RWPE2 (cell line): ENCODE measurements around the gene RHBDF2.
"Not testable (repeated sequence)": the region's sequence is repeated elsewhere in the genome, so short reads cannot be mapped to it uniquely, and the experiment has no call there.

Experiments
- ATAC-seq: fragments of 200-7000 bp; cut with Tn5 transposase; 3 replicates; pipeline ENCODE4 v1.9.1; 2021; ENCODE audit warnings: low read depth
- DNase-seq: peaks from one replicate; pipeline ENCODE4 v3.0.0-alpha.2; 2020; ENCODE audit warnings: low spot score
- H3K27ac ChIP-seq: fragments of 450-650 bp; 2 replicates; pipeline ENCODE4 v1.5.1; 2017; ENCODE audit warnings: mild to moderate bottlenecking; ENCODE audit not compliant: poor library complexity, severe bottlenecking
- H3K27me3 ChIP-seq: fragments of 250-450 bp; sonication (Bioruptor Pico); 2 replicates; pipeline ENCODE4 v1.5.1; 2021; ENCODE audit warnings: mild to moderate bottlenecking, moderate library complexity; ENCODE audit not compliant: insufficient read depth, poor library complexity, severe bottlenecking
- H3K36me3 ChIP-seq: fragments of 250-450 bp; sonication (Bioruptor Pico); 2 replicates; pipeline ENCODE4 v1.5.1; 2020; ENCODE audit warnings: low read depth, mild to moderate bottlenecking, moderate library complexity
- H3K4me1 ChIP-seq: fragments of 250-450 bp; sonication (Bioruptor Pico); 2 replicates; pipeline ENCODE4 v1.5.1; 2021; ENCODE audit warnings: mild to moderate bottlenecking, moderate library complexity; ENCODE audit not compliant: insufficient read depth, poor library complexity, severe bottlenecking
- H3K4me3 ChIP-seq: fragments of 250-450 bp; sonication (Bioruptor Pico); 2 replicates; pipeline ENCODE4 v1.5.1; 2021; ENCODE audit warnings: mild to moderate bottlenecking, moderate library complexity; ENCODE audit not compliant: severe bottlenecking
- H3K9me3 ChIP-seq: fragments of 250-450 bp; sonication (Bioruptor Pico); 2 replicates; pipeline ENCODE4 v1.5.1; 2021; ENCODE audit warnings: mild to moderate bottlenecking, moderate library complexity; ENCODE audit not compliant: severe bottlenecking
- CTCF ChIP-seq: fragments of 450-650 bp; IDR thresholded peaks from one replicate; pipeline ENCODE4 v1.5.1; 2017; ENCODE audit warnings: mild to moderate bottlenecking, moderate library complexity; ENCODE audit not compliant: poor library complexity, severe bottlenecking

Gene RHBDF2

GRCh38 chr17:76519048-76519966 is 18.1 kb upstream of the RHBDF2 start:
- no peak for TF ChIP-seq CTCF
- ATAC-seq (no peak), DNase-seq (no peak)
- Histone ChIP-seq H3K27me3 (no peaks in the 10 kb centered on the region), H3K4me1 (peaks cover under 1% of the 10 kb centered on the region), H3K36me3 (no peaks in the 10 kb centered on the region), H3K27ac (no peak overlapping the region), H3K4me3 (no peak overlapping the region), H3K9me3 (no peaks in the 10 kb centered on the region)

- TF ChIP-seq CTCF, result no peak
- no peaks in the 10 kb centered on the region for H3K36me3 ChIP-seq
- H3K4me1 ChIP-seq, result no peaks in the 10 kb centered on the region
- H3K27me3 ChIP-seq, result no peaks in the 10 kb centered on the region
- H3K27ac ChIP-seq, result no peak overlapping the region
- no peak overlapping the region for H3K4me3 ChIP-seq
- ATAC-seq (no peak), DNase-seq (no peak)
- no peaks in the 10 kb centered on the region for H3K9me3 ChIP-seq
Measured at GRCh38 chr17:76517638-76518038, 16.4 kb upstream of the RHBDF2 start.

- no peak for ATAC-seq
- no peaks in the 10 kb centered on the region for H3K36me3 ChIP-seq
- no peak overlapping the region for H3K4me3 ChIP-seq
- H3K27ac ChIP-seq, result no peak overlapping the region
- H3K4me1 ChIP-seq, result no peaks in the 10 kb centered on the region
- no peak for TF ChIP-seq CTCF
- no peaks in the 10 kb centered on the region for H3K9me3 ChIP-seq
- DNase-seq, result no peak
- H3K27me3 ChIP-seq, result no peaks in the 10 kb centered on the region
Measured at GRCh38 chr17:76515274-76515949, 14.2 kb upstream of the RHBDF2 start.

GRCh38 chr17:76514355-76514754 is 13.1 kb upstream of the RHBDF2 start:
- not testable (repeated sequence) for ATAC-seq, DNase-seq, H3K27ac ChIP-seq, H3K36me3 ChIP-seq, H3K27me3 ChIP-seq, H3K9me3 ChIP-seq, H3K4me1 ChIP-seq, H3K4me3 ChIP-seq

- Histone ChIP-seq H3K4me3 (no peak overlapping the region), H3K4me1 (no peaks in the 10 kb centered on the region), H3K9me3 (no peaks in the 10 kb centered on the region), H3K36me3 (no peaks in the 10 kb centered on the region), H3K27ac (no peak overlapping the region), H3K27me3 (no peaks in the 10 kb centered on the region)
- no peak for TF ChIP-seq CTCF
- DNase-seq (no peak), ATAC-seq (no peak)
Measured at GRCh38 chr17:76513306-76513692, 12.1 kb upstream of the RHBDF2 start.
